K562 (cell line): Measurements from ENCODE around the gene AP2S1. TPM values are rescaled to one million over a fixed set of nuclear protein-coding genes. Genes with fewer than 3 reads are reported as not detected.

Experiments used
- ATAC-seq: fragments of 200-7000 bp; cut with Tn5 transposase; 3 replicates; pipeline ENCODE4 v1.9.1; 2020; ENCODE audit warnings: moderate library complexity
- BruUV-seq: library from RNA; stranded (reverse); fragments of 400-500 nt; replicated peaks from 2 replicates; lab custom pipeline; 2021; lab: Mats Ljungman, UMichigan
- CTCF ChIA-PET: fragments of 300-600 bp; formaldehyde crosslinking; extraction: SDS; loops from one replicate; lab custom pipeline; 2021; ENCODE audit warnings: low intra/inter-chr PET ratio; lab: Yijun Ruan, JAX
- POLR2A ChIA-PET: fragments of 300-600, 350-650 bp; sonication (Branson Sonifier 250); formaldehyde crosslinking; extraction: SDS; loops from one replicate; lab custom pipeline; 2021; ENCODE audit warnings: antibody characterized with exemption, inconsistent platforms; lab: Yijun Ruan, JAX
- DNase-seq, 4 experiments: peaks; one replicate each; pipeline versions ENCODE4 v3.0.0 to v3.0.0-alpha.2; 2011 to 2018; ENCODE audit warnings: low spot score in 3 of 4, mixed read lengths in 3 of 4; ENCODE audit errors: extremely low read depth in 1 of 4
- FAIRE-seq: peaks from 2 replicates; lab custom pipeline; 2011; peaks lifted over from hg19 to GRCh38; lab: Jason Lieb, UNC
- H2AFZ ChIP-seq: 2 replicates; pipeline ENCODE4 v1.6.0; 2011; ENCODE audit warnings: low read depth, low read length, control low read depth, inconsistent platforms
- H3K27ac ChIP-seq: fragments of 200-600 bp; 3 replicates; pipeline ENCODE4 v1.8.0; 2011; ENCODE audit warnings: low read depth, mild to moderate bottlenecking, control low read depth, inconsistent platforms, low read length, moderate library complexity, mixed read lengths; ENCODE audit errors: extremely low read depth
- H3K27me3 ChIP-seq, 2 experiments: fragments of 300-600 bp in 1 of 2; 2 replicates in 1 of 2; 3 replicates in 1 of 2; pipeline versions ENCODE4 v1.6.0 to v1.8.0; 2011; ENCODE audit warnings: inconsistent platforms in 2 of 2, low read length in 2 of 2, mild to moderate bottlenecking in 1 of 2, mixed read lengths in 1 of 2, moderate library complexity in 1 of 2; ENCODE audit not compliant: control insufficient read depth in 2 of 2, insufficient read depth in 2 of 2
- H3K36me3 ChIP-seq: fragments of 300-600 bp; 3 replicates; pipeline ENCODE4 v1.8.0; 2011; ENCODE audit warnings: mild to moderate bottlenecking, low read length, inconsistent platforms; ENCODE audit not compliant: control insufficient read depth, insufficient read depth
- H3K4me1 ChIP-seq, 2 experiments: fragments of 200-600 bp in 1 of 2; replicated peaks in 1 of 2; 2 replicates in 1 of 2; 3 replicates in 1 of 2; pipeline versions ENCODE4 v1.5.1 to v1.8.0; 2011; ENCODE audit warnings: inconsistent platforms in 2 of 2, low read length in 2 of 2, mild to moderate bottlenecking in 1 of 2, mixed read lengths in 1 of 2, moderate library complexity in 1 of 2; ENCODE audit not compliant: control insufficient read depth in 2 of 2, insufficient read depth in 2 of 2
- H3K4me2 ChIP-seq: 2 replicates; pipeline ENCODE4 v1.6.1; 2011; ENCODE audit warnings: low read length, control low read depth, inconsistent platforms, mixed read lengths; ENCODE audit not compliant: insufficient read depth
- H3K4me3 ChIP-seq: fragments of 200-600 bp; sonication (generic), shearing (Covaris generic); 2 replicates; pipeline ENCODE4 v1.5.1; 2016; ENCODE audit warnings: control low read depth, inconsistent platforms
- H3K79me2 ChIP-seq: fragments of 200-600 bp; 3 replicates; pipeline ENCODE4 v1.8.0; 2011; ENCODE audit warnings: low read length, inconsistent platforms; ENCODE audit not compliant: control insufficient read depth, insufficient read depth
- H3K9ac ChIP-seq, 2 experiments: 2 replicates each; pipeline versions ENCODE4 v1.6.0 to v1.6.1; 2011; ENCODE audit warnings: low read depth in 2 of 2, low read length in 2 of 2, control low read depth in 1 of 2, inconsistent platforms in 1 of 2, mild to moderate bottlenecking in 1 of 2, mixed read lengths in 1 of 2; ENCODE audit not compliant: insufficient read depth in 1 of 2
- H3K9me1 ChIP-seq: one replicate; pipeline ENCODE4 v1.6.0; 2011; ENCODE audit warnings: inconsistent platforms, mild to moderate bottlenecking, low read length, moderate library complexity; ENCODE audit not compliant: control insufficient read depth, insufficient read depth
- H3K9me3 ChIP-seq: replicated peaks from 2 replicates; pipeline ENCODE4 v1.5.1; 2011; ENCODE audit warnings: low read depth, low read length, inconsistent platforms; ENCODE audit not compliant: control insufficient read depth, insufficient read depth
- H4K20me1 ChIP-seq: replicated peaks from 2 replicates; pipeline ENCODE4 v1.6.1; 2011; ENCODE audit warnings: low read length, inconsistent platforms, mixed read lengths; ENCODE audit not compliant: control insufficient read depth, insufficient read depth
- CTBP1 ChIP-seq: fragments of 450-650 bp; IDR thresholded peaks from 2 replicates; pipeline ENCODE4 v1.6.1; 2016; ENCODE audit warnings: borderline replicate concordance
- GATAD2A ChIP-seq: fragments of 450-650 bp; IDR thresholded peaks from 2 replicates; pipeline ENCODE4 v1.6.1; 2017
- HLTF ChIP-seq: fragments of 450-650 bp; IDR thresholded peaks from 2 replicates; pipeline ENCODE4 v1.6.1; 2016
- LEF1 ChIP-seq: fragments of 450-650 bp; IDR thresholded peaks from 2 replicates; pipeline ENCODE4 v1.6.1; 2016; ENCODE audit warnings: mild to moderate bottlenecking
- MAZ ChIP-seq, 2 experiments: fragments of 450-650 bp in 1 of 2; sonication (generic) in 1 of 2; formaldehyde crosslinking; IDR thresholded peaks in 1 of 2; conservative IDR thresholded peaks in 1 of 2; 2 replicates each; pipeline versions ENCODE4 v1.4.0 to v1.5.0; 2020; ENCODE audit warnings: mild to moderate bottlenecking in 1 of 2, missing genetic modification reagents in 1 of 2
- SIN3A ChIP-seq, 2 experiments: fragments of 150-350 bp in 1 of 2; IDR thresholded peaks; 2 replicates each; pipeline ENCODE4 v1.6.1; 2011 to 2016; ENCODE audit warnings: borderline replicate concordance in 2 of 2, low read depth in 2 of 2, low read length in 2 of 2, mild to moderate bottlenecking in 2 of 2, moderate library complexity in 2 of 2; ENCODE audit not compliant: control insufficient read depth in 1 of 2
- SMARCA4 ChIP-seq: fragments of 450-650 bp; IDR thresholded peaks from 2 replicates; pipeline ENCODE4 v1.6.1; 2016
- ZNF263 ChIP-seq: sonication (generic); formaldehyde crosslinking; IDR thresholded peaks from 2 replicates; pipeline ENCODE4 v1.8.0; 2022; ENCODE audit warnings: mild to moderate bottlenecking, missing genetic modification reagents, borderline replicate concordance
- WGBS: fragments of 100-300 bp; shearing (Covaris generic); methylation state at CpG from one replicate; pipeline ENCODE4 v1.1.6; 2016; ENCODE audit warnings: low coverage, mixed read lengths; ENCODE audit not compliant: insufficient coverage; ENCODE audit errors: missing lambda C conversion rate; 5-methylcytosine and 5-hydroxymethylcytosine counted together
- in situ Hi-C: fragments of 300-500 bp; cut with MboI; formaldehyde crosslinking; loops from 4 replicates; pipeline ENCODE4 v1.15.0; 2018; ENCODE audit warnings: inconsistent platforms, mixed read lengths
- intact Hi-C: fragments of 100-400 bp; cut with micrococcal nuclease; formaldehyde crosslinking; loops from 2 replicates; pipeline ENCODE4 v1.14.2; 2022
- polyA plus RNA-seq, 8 experiments: library from polyadenylated mRNA; depleted of rRNA in 4 of 8; stranded (reverse) in 5 of 8; unstranded in 3 of 8; fragments of >200 nt; fragmentation: Nextera tagmentation in 2 of 8; fragmentation: Illumina TruSeq in 1 of 8; extraction: Ambion mirVana in 2 of 8; extraction: Trizol in 1 of 8; gene quantifications; 2 replicates each; pipeline versions ENCODE4 v1.2.1 to v1.2.3, GENCODE V29; 2011 to 2014; ENCODE audit warnings: inconsistent platforms in 1 of 8, missing spikeins in 1 of 8
- total RNA-seq, 7 experiments: library from RNA; depleted of rRNA in 6 of 7; stranded (reverse); fragments of >200 nt in 6 of 7; fragmentation: Illumina TruSeq in 2 of 7; extraction: Trizol in 2 of 7; gene quantifications; 2 replicates each; pipeline versions ENCODE4 v1.2.1 to v1.2.3, GENCODE V29; 2011 to 2021; ENCODE audit warnings: low replicate concordance in 1 of 7
- TF ChIP-seq, protein P1 (sequence below): fragments of 250-450 bp; sonication (Bioruptor Pico); IDR thresholded peaks from 2 replicates; pipeline ENCODE4 v1.8.0; 2022; ENCODE audit warnings: inconsistent platforms
- TF ChIP-seq, protein P2 (sequence below): fragments of 200-800 bp; sonication (Bioruptor generic); IDR thresholded peaks from 2 replicates; pipeline ENCODE4 v1.6.1; 2017; ENCODE audit warnings: missing genetic modification characterization, missing compliant biosample characterization
- TF ChIP-seq, protein P3 (sequence below): sonication (generic); formaldehyde crosslinking; IDR thresholded peaks from 2 replicates; pipeline ENCODE4 v1.8.0; 2023; ENCODE audit warnings: mild to moderate bottlenecking, missing genetic modification reagents

Gene AP2S1
- total and polyA plus RNA-seq, 9 of the 15 experiments (the other 6 are each of a cell fraction or from before 2014, with no cell fraction given): 32.4 to 294 (median 136) TPM

DNA sequence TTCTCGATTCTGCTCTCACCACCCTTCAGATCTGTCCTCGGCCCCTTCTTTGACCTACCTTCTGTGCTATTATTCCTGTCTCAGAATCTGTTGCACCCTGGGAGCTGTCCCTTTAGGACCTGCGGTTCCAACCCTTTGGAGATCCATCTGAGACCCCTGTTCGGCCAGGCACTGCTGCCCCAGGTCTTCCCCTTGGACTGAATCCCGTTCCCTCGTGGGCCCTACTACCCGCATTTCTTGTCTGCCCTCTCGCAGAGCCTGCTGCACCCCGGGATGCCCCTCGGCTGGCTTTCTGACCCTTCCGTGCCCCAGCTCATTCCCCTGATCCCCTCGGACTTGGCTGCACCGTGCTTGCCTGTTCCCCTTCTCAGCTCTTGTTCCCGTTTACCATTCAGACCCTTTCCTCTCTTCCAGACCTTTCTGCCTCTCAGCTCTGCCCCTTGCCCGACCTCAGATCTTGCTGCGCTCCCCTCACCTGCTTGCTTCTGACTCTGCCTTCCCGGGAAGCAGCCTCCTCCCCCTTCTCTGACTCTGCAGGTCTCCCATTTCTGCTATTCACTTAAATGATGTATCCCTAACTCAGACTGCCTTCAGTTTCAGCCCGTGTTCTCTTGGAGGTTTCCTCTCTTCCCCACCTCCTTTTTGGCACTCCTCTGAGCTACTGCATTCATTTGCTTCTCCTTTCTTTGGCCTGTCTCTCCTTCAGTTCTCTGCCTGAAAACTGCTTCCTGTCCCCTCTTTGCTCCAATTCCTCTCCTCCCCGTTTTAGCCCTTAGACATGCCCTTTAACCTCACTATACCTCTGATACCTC lies 11.3 kb upstream of the AP2S1 start:
- H3K27me3 ChIP-seq: no peaks in the 10 kb centered on the region
- ChIA-PET CTCF (no interaction called here), POLR2A (interaction anchor here (0.6 to 2.9 kb wide), 16 partner anchors 10 to 252 kb away, joined by 3 to 11 read pairs (median 4); partner anchors contain the start of gene ZC3H4)
- in situ Hi-C loops (no loop called here), intact Hi-C loops (loop anchor here (5.0 to 10.0 kb wide), 3 partner anchors 65 to 383 kb away; partner anchors contain the start of gene ZC3H4)
- peak overlapping the region; percentile 99 for H3K27ac ChIP-seq
- no peaks in the 10 kb centered on the region for H3K9me3 ChIP-seq
- under 1% methylated on average over 19 of the region's 19 CpGs for whole genome bisulfite sequencing
- DNase-seq (peak in 2 of 4 experiments; percentile 18 to 49), FAIRE-seq (peak; percentile 26), ATAC-seq (0 out of 3 replicates have a peak, but pooled peaks have one; percentile 1)
- peaks cover 34% of the 10 kb centered on the region for H4K20me1 ChIP-seq
- no peaks in the 10 kb centered on the region for H3K9me1 ChIP-seq
- H3K4me3 ChIP-seq: peak overlapping the region; percentile 73
- H3K9ac ChIP-seq: peak overlapping the region; percentile 63 to 95
- no TSS peak for BruUV-seq
- H3K4me1 ChIP-seq: peaks cover 28 to 33% of the 10 kb centered on the region in 2 experiments; a peak in 4 of 5 replicates
- H2AFZ ChIP-seq: no peak overlapping the region
- H3K36me3 ChIP-seq: peaks cover 11% of the 10 kb centered on the region; the same call in 2 of the 3 replicates
- H3K4me2 ChIP-seq: peak overlapping the region; percentile 82
- peaks cover 65% of the 10 kb centered on the region for H3K79me2 ChIP-seq
- TF ChIP-seq HLTF: peak; percentile 53; the same call in 1 of the 2 replicates
- TF ChIP-seq GATAD2A: 0 out of 2 replicates have a peak, but pooled peaks have one; percentile 14
- TF ChIP-seq CTBP1: no peak
- TF ChIP-seq, protein P1, sequence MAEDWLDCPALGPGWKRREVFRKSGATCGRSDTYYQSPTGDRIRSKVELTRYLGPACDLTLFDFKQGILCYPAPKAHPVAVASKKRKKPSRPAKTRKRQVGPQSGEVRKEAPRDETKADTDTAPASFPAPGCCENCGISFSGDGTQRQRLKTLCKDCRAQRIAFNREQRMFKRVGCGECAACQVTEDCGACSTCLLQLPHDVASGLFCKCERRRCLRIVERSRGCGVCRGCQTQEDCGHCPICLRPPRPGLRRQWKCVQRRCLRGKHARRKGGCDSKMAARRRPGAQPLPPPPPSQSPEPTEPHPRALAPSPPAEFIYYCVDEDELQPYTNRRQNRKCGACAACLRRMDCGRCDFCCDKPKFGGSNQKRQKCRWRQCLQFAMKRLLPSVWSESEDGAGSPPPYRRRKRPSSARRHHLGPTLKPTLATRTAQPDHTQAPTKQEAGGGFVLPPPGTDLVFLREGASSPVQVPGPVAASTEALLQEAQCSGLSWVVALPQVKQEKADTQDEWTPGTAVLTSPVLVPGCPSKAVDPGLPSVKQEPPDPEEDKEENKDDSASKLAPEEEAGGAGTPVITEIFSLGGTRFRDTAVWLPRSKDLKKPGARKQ (CRISPR knock-in tag): no peak
- no peak for TF ChIP-seq ZNF263 (CRISPR knock-in tag)
- TF ChIP-seq, protein P2, sequence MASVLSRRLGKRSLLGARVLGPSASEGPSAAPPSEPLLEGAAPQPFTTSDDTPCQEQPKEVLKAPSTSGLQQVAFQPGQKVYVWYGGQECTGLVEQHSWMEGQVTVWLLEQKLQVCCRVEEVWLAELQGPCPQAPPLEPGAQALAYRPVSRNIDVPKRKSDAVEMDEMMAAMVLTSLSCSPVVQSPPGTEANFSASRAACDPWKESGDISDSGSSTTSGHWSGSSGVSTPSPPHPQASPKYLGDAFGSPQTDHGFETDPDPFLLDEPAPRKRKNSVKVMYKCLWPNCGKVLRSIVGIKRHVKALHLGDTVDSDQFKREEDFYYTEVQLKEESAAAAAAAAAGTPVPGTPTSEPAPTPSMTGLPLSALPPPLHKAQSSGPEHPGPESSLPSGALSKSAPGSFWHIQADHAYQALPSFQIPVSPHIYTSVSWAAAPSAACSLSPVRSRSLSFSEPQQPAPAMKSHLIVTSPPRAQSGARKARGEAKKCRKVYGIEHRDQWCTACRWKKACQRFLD (CRISPR knock-in tag): peak; percentile 2; the same call in 1 of the 2 replicates
- TF ChIP-seq MAZ (CRISPR knock-in tag; conservative IDR thresholded peaks at IDR 0.05 in 1 of 2, IDR thresholded peaks at IDR 0.05 in 1 of 2): peak in 1 of 2 experiments; percentile 5; a peak in 1 of 4 replicates
- 0 out of 2 replicates have a peak, but pooled peaks have one; percentile 16 for TF ChIP-seq LEF1
- TF ChIP-seq, protein P3, sequence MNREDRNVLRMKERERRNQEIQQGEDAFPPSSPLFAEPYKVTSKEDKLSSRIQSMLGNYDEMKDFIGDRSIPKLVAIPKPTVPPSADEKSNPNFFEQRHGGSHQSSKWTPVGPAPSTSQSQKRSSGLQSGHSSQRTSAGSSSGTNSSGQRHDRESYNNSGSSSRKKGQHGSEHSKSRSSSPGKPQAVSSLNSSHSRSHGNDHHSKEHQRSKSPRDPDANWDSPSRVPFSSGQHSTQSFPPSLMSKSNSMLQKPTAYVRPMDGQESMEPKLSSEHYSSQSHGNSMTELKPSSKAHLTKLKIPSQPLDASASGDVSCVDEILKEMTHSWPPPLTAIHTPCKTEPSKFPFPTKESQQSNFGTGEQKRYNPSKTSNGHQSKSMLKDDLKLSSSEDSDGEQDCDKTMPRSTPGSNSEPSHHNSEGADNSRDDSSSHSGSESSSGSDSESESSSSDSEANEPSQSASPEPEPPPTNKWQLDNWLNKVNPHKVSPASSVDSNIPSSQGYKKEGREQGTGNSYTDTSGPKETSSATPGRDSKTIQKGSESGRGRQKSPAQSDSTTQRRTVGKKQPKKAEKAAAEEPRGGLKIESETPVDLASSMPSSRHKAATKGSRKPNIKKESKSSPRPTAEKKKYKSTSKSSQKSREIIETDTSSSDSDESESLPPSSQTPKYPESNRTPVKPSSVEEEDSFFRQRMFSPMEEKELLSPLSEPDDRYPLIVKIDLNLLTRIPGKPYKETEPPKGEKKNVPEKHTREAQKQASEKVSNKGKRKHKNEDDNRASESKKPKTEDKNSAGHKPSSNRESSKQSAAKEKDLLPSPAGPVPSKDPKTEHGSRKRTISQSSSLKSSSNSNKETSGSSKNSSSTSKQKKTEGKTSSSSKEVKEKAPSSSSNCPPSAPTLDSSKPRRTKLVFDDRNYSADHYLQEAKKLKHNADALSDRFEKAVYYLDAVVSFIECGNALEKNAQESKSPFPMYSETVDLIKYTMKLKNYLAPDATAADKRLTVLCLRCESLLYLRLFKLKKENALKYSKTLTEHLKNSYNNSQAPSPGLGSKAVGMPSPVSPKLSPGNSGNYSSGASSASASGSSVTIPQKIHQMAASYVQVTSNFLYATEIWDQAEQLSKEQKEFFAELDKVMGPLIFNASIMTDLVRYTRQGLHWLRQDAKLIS (CRISPR knock-in tag): no peak; the same call in 1 of the 2 replicates
- TF ChIP-seq SMARCA4: 0 out of 2 replicates have a peak, but pooled peaks have one; percentile 5
- peak in 1 of 2 experiments; percentile 45; a peak in 1 of 4 replicates for TF ChIP-seq SIN3A (IDR thresholded peaks at IDR 0.05; ENCODE audit: borderline replicate concordance in 2 of 2, control insufficient read depth in 1 of 2, low read depth in 2 of 2, low read length in 2 of 2)
